A549 (cell line): ENCODE results near the gene SNRPN. TPM values are rescaled to one million over a fixed set of nuclear protein-coding genes. Genes with fewer than 3 reads are reported as not detected.

Experiments
- ATAC-seq, 2 experiments: fragments of 200-7000 bp in 1 of 2; fragments of >200 bp in 1 of 2; cut with Nextera tagmentation in 1 of 2; cut with Tn5 transposase in 1 of 2; 3 replicates each; pipeline versions ENCODE4 v1.8.0 to v1.9.1; 2018 to 2020; ENCODE audit warnings: mild to moderate bottlenecking in 1 of 2, moderate library complexity in 1 of 2
- CTCF ChIA-PET: fragments of 300-600 bp; sonication (Branson Sonifier 250); formaldehyde crosslinking; extraction: SDS; loops from one replicate; lab custom pipeline; 2021; ENCODE audit warnings: antibody characterized with exemption, inconsistent platforms; lab: Yijun Ruan, JAX
- POLR2A ChIA-PET: fragments of 350-600 bp; formaldehyde crosslinking; extraction: SDS; loops from one replicate; lab custom pipeline; 2021; ENCODE audit warnings: antibody characterized with exemption, inconsistent platforms; lab: Yijun Ruan, JAX
- DNase-seq, 2 experiments: peaks; one replicate each; pipeline versions ENCODE4 v3.0.0 to v3.0.0-alpha.2; 2011 to 2016; ENCODE audit warnings: low read depth in 1 of 2, low spot score in 1 of 2
- FAIRE-seq: peaks from 2 replicates; lab custom pipeline; 2011; peaks lifted over from hg19 to GRCh38; lab: Jason Lieb, UNC
- H3K27ac ChIP-seq, 2 experiments: fragments of >200 bp; sonication (Bioruptor Twin); formaldehyde crosslinking; 3 replicates each; pipeline ENCODE4 v1.5.1; 2016 to 2017
- H3K4me1 ChIP-seq: fragments of >200 bp; sonication (Bioruptor Twin); formaldehyde crosslinking; 3 replicates; pipeline ENCODE4 v1.6.1; 2016
- H3K4me2 ChIP-seq: fragments of >200 bp; sonication (Bioruptor Twin); formaldehyde crosslinking; 3 replicates; pipeline ENCODE4 v1.6.1; 2016
- H3K4me3 ChIP-seq: fragments of >200 bp; sonication (Bioruptor Twin); formaldehyde crosslinking; 3 replicates; pipeline ENCODE4 v1.5.1; 2016
- H3K9me3 ChIP-seq: fragments of >200 bp; sonication (Bioruptor Twin); formaldehyde crosslinking; 3 replicates; pipeline ENCODE4 v1.6.1; 2016
- CBX2 ChIP-seq: fragments of 200-600 bp; sonication (generic); IDR thresholded peaks from 2 replicates; pipeline ENCODE4 v1.6.1; 2016; ENCODE audit warnings: low read depth, mild to moderate bottlenecking, borderline replicate concordance
- CBX8 ChIP-seq: fragments of 200-600 bp; sonication (generic); IDR thresholded peaks from 2 replicates; pipeline ENCODE4 v1.6.1; 2016
- CEBPB ChIP-seq, 2 experiments: fragments of >200 bp in 1 of 2; sonication (Bioruptor Twin) in 1 of 2; formaldehyde crosslinking in 1 of 2; IDR thresholded peaks; 2 replicates each; pipeline ENCODE4 v1.6.1; 2012 to 2016
- EHF ChIP-seq: fragments of 250-450 bp; sonication (Bioruptor Pico); IDR thresholded peaks from 2 replicates; pipeline ENCODE4 v1.5.0; 2020; ENCODE audit warnings: mild to moderate bottlenecking
- EHMT2 ChIP-seq: fragments of 200-600 bp; sonication (generic); IDR thresholded peaks from 2 replicates; pipeline ENCODE4 v1.6.1; 2016; ENCODE audit warnings: antibody characterized with exemption, low read depth, mild to moderate bottlenecking, moderate library complexity
- EP300 ChIP-seq, 2 experiments: fragments of >200 bp; sonication (Bioruptor Twin); formaldehyde crosslinking; IDR thresholded peaks; 2 replicates in 1 of 2; 3 replicates in 1 of 2; pipeline ENCODE4 v1.6.1; 2016 to 2017
- ESRRA ChIP-seq: fragments of 150-350 bp; IDR thresholded peaks from 2 replicates; pipeline ENCODE4 v1.6.1; 2014; ENCODE audit warnings: mild to moderate bottlenecking, low read length, borderline replicate concordance
- HEYL ChIP-seq: fragments of 250-450 bp; sonication (Bioruptor Pico); IDR thresholded peaks from 2 replicates; pipeline ENCODE4 v1.8.0; 2021; ENCODE audit warnings: mild to moderate bottlenecking, moderate library complexity
- JUNB ChIP-seq: fragments of >200 bp; sonication (Bioruptor Twin); formaldehyde crosslinking; IDR thresholded peaks from 2 replicates; pipeline ENCODE4 v1.6.1; 2016
- MAFK ChIP-seq: fragments of 450-650 bp; IDR thresholded peaks from 2 replicates; pipeline ENCODE4 v1.6.1; 2014; ENCODE audit not compliant: partially characterized antibody
- PHF8 ChIP-seq: fragments of 200-600 bp; sonication (generic); IDR thresholded peaks from 2 replicates; pipeline ENCODE4 v1.6.1; 2016; ENCODE audit warnings: low read depth, mild to moderate bottlenecking, antibody characterized with exemption, moderate library complexity, borderline replicate concordance
- POLR2A ChIP-seq: IDR thresholded peaks from 2 replicates; pipeline ENCODE4 v1.6.1; 2012; ENCODE audit warnings: mild to moderate bottlenecking, low read length
- RNF2 ChIP-seq: fragments of 200-600 bp; sonication (generic); IDR thresholded peaks from 2 replicates; pipeline ENCODE4 v1.6.1; 2016; ENCODE audit warnings: low read depth, mild to moderate bottlenecking, antibody characterized with exemption, moderate library complexity, borderline replicate concordance
- SREBF2 ChIP-seq: fragments of 450-650 bp; IDR thresholded peaks from 2 replicates; pipeline ENCODE4 v1.6.1; 2014; ENCODE audit warnings: mild to moderate bottlenecking, moderate library complexity
- ZSCAN20 ChIP-seq: fragments of 250-450 bp; sonication (Bioruptor Pico); IDR thresholded peaks from 2 replicates; pipeline ENCODE4 v1.8.0; 2022; ENCODE audit warnings: mild to moderate bottlenecking, moderate library complexity
- WGBS: methylation state at CpG from one replicate; pipeline ENCODE4 v1.1.6; 2017; ENCODE audit errors: missing lambda C conversion rate; 5-methylcytosine and 5-hydroxymethylcytosine counted together
- polyA plus RNA-seq, 4 experiments: library from polyadenylated mRNA; depleted of rRNA in 3 of 4; stranded (reverse); fragments of >200 nt; fragmentation: RNase III in 1 of 4; extraction: RNeasy Plus Mini Kit Qiagen cat#74134 plus additional on column Dnase treatment in 1 of 4; gene quantifications; 2 replicates in 3 of 4; 3 replicates in 1 of 4; pipeline ENCODE4 v1.2.3, GENCODE V29; 2011 to 2017
- TF ChIP-seq, protein P1 (sequence below): fragments of >200 bp; sonication (Bioruptor Twin); formaldehyde crosslinking; IDR thresholded peaks from 3 replicates; pipeline ENCODE4 v1.5.1; 2016
- TF ChIP-seq, protein P2 (sequence below): fragments of 250-450 bp; sonication (Bioruptor Pico); IDR thresholded peaks from 2 replicates; pipeline ENCODE4 v1.5.0; 2021; ENCODE audit warnings: mild to moderate bottlenecking, moderate library complexity, borderline replicate concordance
- TF ChIP-seq, protein P3 (sequence below): fragments of 450-650 bp; IDR thresholded peaks from 2 replicates; pipeline ENCODE4 v1.6.1; 2014; ENCODE audit warnings: antibody characterized with exemption
- TF ChIP-seq, protein P4 (sequence below): IDR thresholded peaks from 2 replicates; pipeline ENCODE4 v1.6.1; 2012
- TF ChIP-seq, protein P5 (sequence below): fragments of 250-450 bp; sonication (Bioruptor Pico); IDR thresholded peaks from 2 replicates; pipeline ENCODE4 v1.5.0; 2020; ENCODE audit warnings: low read depth, mild to moderate bottlenecking, moderate library complexity

SNRPN gene
- polyA plus RNA-seq, 2 of the 4 experiments (the other 2 are of a cell fraction) = 124 to 185 TPM

DNA sequence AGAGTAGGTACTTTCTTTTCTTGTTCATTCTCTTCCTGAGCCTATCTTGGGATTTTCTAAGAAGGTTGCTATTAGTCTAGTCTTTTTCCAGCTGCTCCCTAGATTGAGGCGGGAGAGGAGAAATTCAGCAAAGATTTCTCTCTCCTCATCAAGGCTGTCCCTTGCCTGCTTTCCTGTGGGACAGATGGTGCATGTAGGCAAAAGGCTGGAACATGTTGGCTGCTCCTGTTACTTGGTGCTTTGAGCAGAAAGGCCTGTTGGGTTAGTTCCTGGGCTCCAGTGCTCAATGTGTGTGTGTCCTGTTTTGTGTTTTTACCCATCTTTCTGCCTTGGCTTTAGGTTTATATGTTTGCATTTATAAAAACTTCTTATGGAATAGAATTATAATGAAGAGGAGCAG is 9.1 kb upstream of the SNRPN start:
- no peak for ATAC-seq
- Histone ChIP-seq H3K9me3 (no peaks in the 10 kb centered on the region), H3K4me2 (no peak overlapping the region), H3K4me3 (no peak overlapping the region), H3K4me1 (no peaks in the 10 kb centered on the region), H3K27ac (no peak overlapping the region)
- ChIA-PET CTCF (no interaction called here), POLR2A (no interaction called here)
- TF ChIP-seq SREBF2 (no peak), EP300 (IDR thresholded peaks at IDR 0.05) (no peak), EHF (CRISPR knock-in tag) (no peak), EHMT2 (no peak), HEYL (no peak), CEBPB (IDR thresholded peaks at IDR 0.05) (no peak), JUNB (no peak), ZSCAN20 (CRISPR knock-in tag) (no peak)
- TF ChIP-seq, protein P1, sequence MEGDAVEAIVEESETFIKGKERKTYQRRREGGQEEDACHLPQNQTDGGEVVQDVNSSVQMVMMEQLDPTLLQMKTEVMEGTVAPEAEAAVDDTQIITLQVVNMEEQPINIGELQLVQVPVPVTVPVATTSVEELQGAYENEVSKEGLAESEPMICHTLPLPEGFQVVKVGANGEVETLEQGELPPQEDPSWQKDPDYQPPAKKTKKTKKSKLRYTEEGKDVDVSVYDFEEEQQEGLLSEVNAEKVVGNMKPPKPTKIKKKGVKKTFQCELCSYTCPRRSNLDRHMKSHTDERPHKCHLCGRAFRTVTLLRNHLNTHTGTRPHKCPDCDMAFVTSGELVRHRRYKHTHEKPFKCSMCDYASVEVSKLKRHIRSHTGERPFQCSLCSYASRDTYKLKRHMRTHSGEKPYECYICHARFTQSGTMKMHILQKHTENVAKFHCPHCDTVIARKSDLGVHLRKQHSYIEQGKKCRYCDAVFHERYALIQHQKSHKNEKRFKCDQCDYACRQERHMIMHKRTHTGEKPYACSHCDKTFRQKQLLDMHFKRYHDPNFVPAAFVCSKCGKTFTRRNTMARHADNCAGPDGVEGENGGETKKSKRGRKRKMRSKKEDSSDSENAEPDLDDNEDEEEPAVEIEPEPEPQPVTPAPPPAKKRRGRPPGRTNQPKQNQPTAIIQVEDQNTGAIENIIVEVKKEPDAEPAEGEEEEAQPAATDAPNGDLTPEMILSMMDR = no peak
- TF ChIP-seq, protein P2, sequence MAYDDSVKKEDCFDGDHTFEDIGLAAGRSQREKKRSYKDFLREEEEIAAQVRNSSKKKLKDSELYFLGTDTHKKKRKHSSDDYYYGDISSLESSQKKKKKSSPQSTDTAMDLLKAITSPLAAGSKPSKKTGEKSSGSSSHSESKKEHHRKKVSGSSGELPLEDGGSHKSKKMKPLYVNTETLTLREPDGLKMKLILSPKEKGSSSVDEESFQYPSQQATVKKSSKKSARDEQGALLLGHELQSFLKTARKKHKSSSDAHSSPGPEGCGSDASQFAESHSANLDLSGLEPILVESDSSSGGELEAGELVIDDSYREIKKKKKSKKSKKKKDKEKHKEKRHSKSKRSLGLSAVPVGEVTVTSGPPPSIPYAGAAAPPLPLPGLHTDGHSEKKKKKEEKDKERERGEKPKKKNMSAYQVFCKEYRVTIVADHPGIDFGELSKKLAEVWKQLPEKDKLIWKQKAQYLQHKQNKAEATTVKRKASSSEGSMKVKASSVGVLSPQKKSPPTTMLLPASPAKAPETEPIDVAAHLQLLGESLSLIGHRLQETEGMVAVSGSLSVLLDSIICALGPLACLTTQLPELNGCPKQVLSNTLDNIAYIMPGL (CRISPR knock-in tag) = no peak
- no peak for DNase-seq
- FAIRE-seq = no peak
- WGBS = 33% methylated on average over 1 of the region's 1 CpG

DNA sequence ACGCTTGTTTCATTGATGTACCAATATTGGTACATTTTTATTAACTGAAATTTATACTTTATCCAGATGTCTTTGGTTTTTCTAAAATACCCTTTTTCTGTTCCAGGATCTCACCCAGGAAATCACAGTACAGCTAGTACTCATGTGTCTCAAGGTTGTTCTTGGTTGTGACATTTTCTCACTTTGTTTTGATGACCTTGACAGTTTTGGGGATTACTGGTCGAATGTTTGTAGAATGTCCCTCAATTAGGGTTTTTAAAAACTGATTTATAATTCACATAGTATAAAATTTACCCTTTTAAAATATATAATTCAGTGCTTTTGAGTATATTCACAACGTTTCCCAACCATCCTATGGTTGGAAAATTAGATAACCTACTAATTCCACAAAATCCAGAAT is 6.3 kb upstream of the SNRPN start:
- 31% methylated on average over 3 of the region's 3 CpGs for WGBS
- Histone ChIP-seq H3K4me1 (no peaks in the 10 kb centered on the region), H3K4me2 (no peak overlapping the region), H3K4me3 (no peak overlapping the region), H3K27ac (no peak overlapping the region), H3K9me3 (no peaks in the 10 kb centered on the region)
- DNase-seq (no peak), ATAC-seq (no peak), FAIRE-seq (no peak)
- ChIA-PET POLR2A (no interaction called here), CTCF (no interaction called here)
- TF ChIP-seq CBX2 (no peak), MAFK (no peak), POLR2A (no peak), ZSCAN20 (CRISPR knock-in tag) (no peak), ESRRA (no peak), PHF8 (no peak), CBX8 (no peak)
- TF ChIP-seq, protein P3, sequence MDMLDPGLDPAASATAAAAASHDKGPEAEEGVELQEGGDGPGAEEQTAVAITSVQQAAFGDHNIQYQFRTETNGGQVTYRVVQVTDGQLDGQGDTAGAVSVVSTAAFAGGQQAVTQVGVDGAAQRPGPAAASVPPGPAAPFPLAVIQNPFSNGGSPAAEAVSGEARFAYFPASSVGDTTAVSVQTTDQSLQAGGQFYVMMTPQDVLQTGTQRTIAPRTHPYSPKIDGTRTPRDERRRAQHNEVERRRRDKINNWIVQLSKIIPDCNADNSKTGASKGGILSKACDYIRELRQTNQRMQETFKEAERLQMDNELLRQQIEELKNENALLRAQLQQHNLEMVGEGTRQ = no peak
- TF ChIP-seq, protein P4, sequence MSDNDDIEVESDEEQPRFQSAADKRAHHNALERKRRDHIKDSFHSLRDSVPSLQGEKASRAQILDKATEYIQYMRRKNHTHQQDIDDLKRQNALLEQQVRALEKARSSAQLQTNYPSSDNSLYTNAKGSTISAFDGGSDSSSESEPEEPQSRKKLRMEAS = no peak
- TF ChIP-seq, protein P5, sequence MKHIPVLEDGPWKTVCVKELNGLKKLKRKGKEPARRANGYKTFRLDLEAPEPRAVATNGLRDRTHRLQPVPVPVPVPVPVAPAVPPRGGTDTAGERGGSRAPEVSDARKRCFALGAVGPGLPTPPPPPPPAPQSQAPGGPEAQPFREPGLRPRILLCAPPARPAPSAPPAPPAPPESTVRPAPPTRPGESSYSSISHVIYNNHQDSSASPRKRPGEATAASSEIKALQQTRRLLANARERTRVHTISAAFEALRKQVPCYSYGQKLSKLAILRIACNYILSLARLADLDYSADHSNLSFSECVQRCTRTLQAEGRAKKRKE (CRISPR knock-in tag) = no peak

DNA sequence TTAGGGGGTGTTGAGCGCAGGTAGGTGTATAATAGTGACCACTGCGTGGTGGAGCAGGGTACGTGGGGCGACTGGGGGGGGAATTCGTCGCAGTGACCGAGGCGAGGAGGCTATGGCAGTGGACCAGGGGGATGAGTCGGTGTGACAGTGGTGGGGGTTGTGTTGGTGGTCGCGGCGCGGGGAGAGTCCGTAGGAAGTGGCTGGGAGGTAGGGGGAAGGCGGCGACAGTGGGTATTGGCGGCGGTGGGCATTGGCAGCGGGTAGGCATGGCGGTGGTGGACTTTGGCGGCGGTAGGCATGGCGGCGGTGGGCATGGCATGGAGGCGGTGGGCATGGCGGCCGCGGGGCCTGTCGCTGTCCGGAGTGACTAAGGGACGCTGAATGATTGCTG is 739 bp downstream of the SNRPN start:
- 0 out of 2 replicates have a peak, but pooled peaks have one; percentile 9 for TF ChIP-seq POLR2A
- TF ChIP-seq RNF2 = no peak
- Histone ChIP-seq H3K4me2 (peak overlapping the region; percentile 76), H3K4me3 (peak overlapping the region; percentile 68), H3K4me1 (no peaks in the 10 kb centered on the region), H3K27ac (peak overlapping the region; percentile 79 to 98), H3K9me3 (peaks cover 18% of the 10 kb centered on the region; the same call in 1 of the 3 replicates)
- DNase-seq (peak in 1 of 2 experiments; percentile 3), ATAC-seq (peak; percentile 56 to 60), FAIRE-seq (no peak)
- WGBS = 2% methylated on average over 20 of the region's 31 CpGs
- ChIA-PET CTCF (no interaction called here), POLR2A (no interaction called here)
